IgD-negative memory B cell (primary cell): ENCODE measurements around the gene IL7R. TPM values are rescaled to one million over a fixed set of nuclear protein-coding genes. Genes with fewer than 3 reads are reported as not detected.
"Not testable (repeated sequence)": the region's sequence is repeated elsewhere in the genome, so short reads cannot be mapped to it uniquely, and the experiment has no call there.

Source experiments
- H3K27ac Mint-ChIP-seq, 3 donors: one replicate each; pipeline ENCODE4 v1.8.0; 2020 to 2022; ENCODE audit warnings: mild to moderate bottlenecking in 3 of 3, mixed read lengths in 3 of 3, moderate library complexity in 1 of 3
- H3K27me3 Mint-ChIP-seq: one replicate; pipeline ENCODE4 v1.8.0; 2021; ENCODE audit warnings: mixed read lengths
- H3K36me3 Mint-ChIP-seq: one replicate; pipeline ENCODE4 v1.8.0; 2020; ENCODE audit warnings: mild to moderate bottlenecking, mixed read lengths
- H3K4me1 Mint-ChIP-seq, 3 donors: one replicate each; pipeline ENCODE4 v1.8.0; 2020 to 2022; ENCODE audit warnings: mixed read lengths in 3 of 3, mild to moderate bottlenecking in 1 of 3
- H3K4me3 Mint-ChIP-seq, 4 donors: one replicate each; pipeline ENCODE4 v1.8.0; 2020 to 2022; ENCODE audit warnings: mild to moderate bottlenecking in 4 of 4, mixed read lengths in 4 of 4, moderate library complexity in 3 of 4
- H3K9me3 Mint-ChIP-seq, 3 donors: one replicate each; pipeline ENCODE4 v1.8.0; 2020 to 2021; ENCODE audit warnings: mixed read lengths in 3 of 3, mild to moderate bottlenecking in 1 of 3
- polyA plus RNA-seq: library from polyadenylated mRNA; unstranded; fragments of 300-500 nt; fragmentation: Illumina TruSeq; gene quantifications from one replicate; pipeline ENCODE4 v1.2.3, GENCODE V29; 2021

The IL7R gene
- polyA plus RNA-seq, 1 donor from 2014 or later: 15.1 TPM

DNA sequence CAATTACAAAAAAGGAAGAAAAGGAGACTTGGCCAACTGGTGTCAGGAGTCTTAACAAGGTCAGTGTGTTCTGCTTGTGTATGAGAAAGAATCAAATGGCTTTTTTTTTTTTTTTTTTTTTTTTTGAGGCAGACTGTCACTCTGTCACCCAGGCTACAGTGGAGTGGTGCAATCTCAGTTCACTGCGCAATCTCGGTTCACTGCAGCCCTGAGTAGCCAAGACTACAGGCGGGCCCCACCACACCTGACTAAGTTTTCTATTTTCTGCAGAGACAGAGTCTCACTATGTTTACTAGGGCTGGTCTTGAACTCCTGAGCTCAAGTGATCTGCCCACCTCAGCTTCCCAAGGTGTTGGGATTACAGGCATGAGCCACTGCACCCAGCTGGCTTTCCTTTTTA, 3.1 kb upstream of the IL7R start:
- Mint-ChIP-seq H3K4me3 (peak overlapping the region in 1 of 4 donors; percentile 43), H3K36me3 (no peaks in the 10 kb centered on the region), H3K27me3 (peaks cover 4% of the 10 kb centered on the region), H3K9me3 (no peaks in the 10 kb centered on the region), H3K4me1 (peaks cover 0 to 2% (median 0%) of the 10 kb centered on the region in 3 donors), H3K27ac (peak overlapping the region in 2 of 3 donors; percentile 93 to 98)

- Mint-ChIP-seq H3K36me3 (no peaks in the 10 kb centered on the region), H3K9me3 (no peaks in the 10 kb centered on the region), H3K27me3 (peaks cover 4% of the 10 kb centered on the region), H3K27ac (peak overlapping the region in 2 of 3 donors; percentile 93 to 98), H3K4me3 (peak overlapping the region in 2 of 4 donors; percentile 14 to 57), H3K4me1 (peaks cover 0 to 2% (median 0%) of the 10 kb centered on the region in 3 donors)
These were observed 2.4 kb upstream of the IL7R start for GRCh38 chr5:35854248-35854647.

DNA sequence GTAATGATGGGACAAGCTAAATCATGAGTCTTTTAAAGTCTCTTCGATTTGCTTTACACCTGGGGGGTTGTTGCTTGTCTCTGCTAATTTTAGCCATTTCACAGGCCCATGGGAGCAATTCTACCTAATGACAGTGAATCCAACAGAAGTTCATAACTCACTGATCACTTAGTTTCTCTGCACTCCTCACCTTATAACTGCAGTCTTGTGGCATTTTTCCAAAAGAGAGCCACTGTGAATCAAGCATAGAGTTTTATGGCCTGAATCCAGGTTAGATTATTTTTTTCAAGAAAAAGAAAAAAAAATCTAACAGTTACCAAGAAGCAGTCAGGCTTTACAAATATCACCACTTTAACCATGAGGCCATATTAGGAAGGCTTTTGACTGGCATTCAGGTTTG, 1.5 kb upstream of the IL7R start:
- peaks cover 4% of the 10 kb centered on the region for H3K27me3 Mint-ChIP-seq
- H3K9me3 Mint-ChIP-seq: peaks cover 0 to 2% (median 0%) of the 10 kb centered on the region in 3 donors
- H3K4me1 Mint-ChIP-seq: peaks cover 0 to 2% (median 0%) of the 10 kb centered on the region in 3 donors
- no peaks in the 10 kb centered on the region for H3K36me3 Mint-ChIP-seq
- H3K27ac Mint-ChIP-seq: no peak overlapping the region
- H3K4me3 Mint-ChIP-seq: no peak overlapping the region

GRCh38 chr5:35856186-35856764, 416 bp upstream of the IL7R start:
- not testable (repeated sequence) for H3K9me3 Mint-ChIP-seq, H3K4me1 Mint-ChIP-seq, H3K27ac Mint-ChIP-seq, H3K27me3 Mint-ChIP-seq, H3K36me3 Mint-ChIP-seq
- H3K4me3 Mint-ChIP-seq: peak overlapping the region in 1 of 4 donors; percentile 56

DNA sequence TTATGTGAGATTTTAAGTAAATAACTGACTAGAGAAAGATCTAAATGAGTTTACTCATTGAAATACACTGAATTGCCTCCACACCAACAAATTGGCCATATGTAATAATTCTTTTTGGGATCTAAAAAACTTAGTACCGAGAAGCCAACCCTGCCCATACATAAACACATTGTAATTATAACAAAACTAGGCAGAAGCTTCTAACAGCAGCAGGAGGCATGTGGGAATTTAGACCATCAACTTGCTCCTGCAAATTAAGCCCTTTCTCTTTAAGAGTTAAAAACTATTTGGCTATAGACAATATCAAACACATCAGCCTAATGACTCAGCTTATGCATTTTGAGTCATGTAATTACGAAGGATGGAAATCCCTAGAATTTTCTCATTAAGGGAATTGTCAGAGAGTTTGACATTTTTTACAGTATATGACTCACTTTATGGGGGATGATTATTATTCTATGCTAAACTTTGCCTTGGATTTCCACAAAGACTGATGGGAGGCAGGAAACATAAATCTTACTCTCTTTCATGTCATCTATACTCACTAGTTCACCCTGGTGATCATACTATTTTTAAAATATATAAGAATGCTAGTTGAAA, 1.0 kb downstream of the IL7R start:
- peaks cover 4% of the 10 kb centered on the region for H3K27me3 Mint-ChIP-seq
- H3K4me3 Mint-ChIP-seq: peak overlapping the region in 2 of 4 donors; percentile 35 to 56
- H3K27ac Mint-ChIP-seq: no peak overlapping the region
- no peaks in the 10 kb centered on the region for H3K36me3 Mint-ChIP-seq
- H3K4me1 Mint-ChIP-seq: peaks cover 0 to 2% (median 0%) of the 10 kb centered on the region in 3 donors
- H3K9me3 Mint-ChIP-seq: peaks cover 0 to 2% (median 0%) of the 10 kb centered on the region in 3 donors

GRCh38 chr5:35859101-35859661, 2.5 kb downstream of the IL7R start:
- Mint-ChIP-seq H3K36me3 (no peaks in the 10 kb centered on the region), H3K27me3 (peaks cover 3% of the 10 kb centered on the region), H3K9me3 (peaks cover 0 to 5% (median 0%) of the 10 kb centered on the region in 3 donors), H3K4me3 (peak overlapping the region; percentile 15 to 80 (median 45)), H3K4me1 (no peaks in the 10 kb centered on the region), H3K27ac (peak overlapping the region in 1 of 3 donors; percentile 36)

GRCh38 chr5:35860686-35861085, 4.0 kb downstream of the IL7R start:
- H3K36me3 Mint-ChIP-seq: peaks cover 2% of the 10 kb centered on the region

GRCh38 chr5:35861718-35862117, 5.0 kb downstream of the IL7R start:
- H3K27me3 Mint-ChIP-seq: no peaks in the 10 kb centered on the region
- H3K36me3 Mint-ChIP-seq: peaks cover 2% of the 10 kb centered on the region
- peaks cover 0 to 5% (median 2%) of the 10 kb centered on the region in 3 donors for H3K9me3 Mint-ChIP-seq
- H3K4me3 Mint-ChIP-seq: peak overlapping the region in 1 of 4 donors; percentile 23
- peak overlapping the region in 1 of 3 donors; percentile 10 for H3K27ac Mint-ChIP-seq
- no peaks in the 10 kb centered on the region for H3K4me1 Mint-ChIP-seq

More at GRCh38 chr5:35860686-35861085, 4.0 kb downstream of the IL7R start:
- H3K4me1 Mint-ChIP-seq: no peaks in the 10 kb centered on the region
- H3K27ac Mint-ChIP-seq: no peak overlapping the region
- H3K4me3 Mint-ChIP-seq: peak overlapping the region in 2 of 4 donors; percentile 25 to 68
- peaks cover 0 to 5% (median 0%) of the 10 kb centered on the region in 3 donors for H3K9me3 Mint-ChIP-seq
- H3K27me3 Mint-ChIP-seq: no peaks in the 10 kb centered on the region

DNA sequence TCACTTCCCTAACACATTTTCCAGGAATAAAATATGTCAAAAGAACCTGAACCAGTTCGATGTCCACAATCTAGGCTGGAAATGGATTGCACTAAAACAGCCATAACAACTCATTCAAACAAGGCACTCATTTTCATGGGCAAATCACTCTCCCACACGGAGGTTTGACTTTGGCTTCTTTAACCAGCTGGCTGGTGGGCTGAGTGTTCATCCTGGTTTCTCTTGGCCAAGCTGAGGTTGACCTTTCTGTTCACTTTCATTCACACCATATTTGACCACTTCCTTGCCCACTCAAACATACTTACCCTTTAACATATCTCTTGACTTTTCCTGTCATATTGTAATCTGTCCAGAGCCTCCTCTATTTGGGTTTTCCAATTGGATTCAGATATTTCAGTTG, 5.4 kb downstream of the IL7R start:
- Mint-ChIP-seq H3K4me1 (no peaks in the 10 kb centered on the region), H3K4me3 (peak overlapping the region in 2 of 4 donors; percentile 23 to 36), H3K27me3 (no peaks in the 10 kb centered on the region), H3K36me3 (peaks cover 2% of the 10 kb centered on the region), H3K9me3 (peaks cover 0 to 5% (median 2%) of the 10 kb centered on the region in 3 donors), H3K27ac (peak overlapping the region in 1 of 3 donors; percentile 10)

GRCh38 chr5:35863159-35863558, 6.5 kb downstream of the IL7R start:
- no peaks in the 10 kb centered on the region for H3K4me1 Mint-ChIP-seq
- peaks cover 2% of the 10 kb centered on the region for H3K36me3 Mint-ChIP-seq
- H3K9me3 Mint-ChIP-seq: peaks cover 0 to 5% (median 2%) of the 10 kb centered on the region in 3 donors
- no peaks in the 10 kb centered on the region for H3K27me3 Mint-ChIP-seq
- peak overlapping the region in 2 of 4 donors; percentile 4 to 43 for H3K4me3 Mint-ChIP-seq
- H3K27ac Mint-ChIP-seq: peak overlapping the region in 1 of 3 donors; percentile 90

DNA sequence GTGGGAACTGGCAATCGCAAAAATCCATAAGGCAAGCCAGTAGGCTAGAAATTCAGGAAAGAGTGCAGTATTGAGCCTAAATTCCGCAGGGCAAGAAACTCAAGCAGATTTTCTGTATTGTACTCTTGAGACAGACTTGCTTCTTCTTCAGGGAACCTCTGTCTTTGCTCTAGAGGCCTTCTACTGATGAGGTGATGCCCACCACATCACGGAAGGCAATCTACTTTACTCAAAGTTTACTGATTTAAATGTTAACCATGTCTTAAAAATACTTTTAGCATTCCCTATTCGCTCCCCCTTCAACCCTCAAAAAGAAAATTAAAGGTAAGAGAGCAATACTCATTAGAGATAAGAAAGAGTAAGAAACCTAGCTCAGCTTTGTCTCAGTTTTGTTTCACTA, 11.3 kb downstream of the IL7R start:
- Mint-ChIP-seq H3K4me1 (no peaks in the 10 kb centered on the region), H3K9me3 (peaks cover 0 to 5% (median 1%) of the 10 kb centered on the region in 3 donors), H3K27me3 (peaks cover 2% of the 10 kb centered on the region), H3K36me3 (peaks cover 2% of the 10 kb centered on the region), H3K4me3 (no peak overlapping the region), H3K27ac (no peak overlapping the region)

DNA sequence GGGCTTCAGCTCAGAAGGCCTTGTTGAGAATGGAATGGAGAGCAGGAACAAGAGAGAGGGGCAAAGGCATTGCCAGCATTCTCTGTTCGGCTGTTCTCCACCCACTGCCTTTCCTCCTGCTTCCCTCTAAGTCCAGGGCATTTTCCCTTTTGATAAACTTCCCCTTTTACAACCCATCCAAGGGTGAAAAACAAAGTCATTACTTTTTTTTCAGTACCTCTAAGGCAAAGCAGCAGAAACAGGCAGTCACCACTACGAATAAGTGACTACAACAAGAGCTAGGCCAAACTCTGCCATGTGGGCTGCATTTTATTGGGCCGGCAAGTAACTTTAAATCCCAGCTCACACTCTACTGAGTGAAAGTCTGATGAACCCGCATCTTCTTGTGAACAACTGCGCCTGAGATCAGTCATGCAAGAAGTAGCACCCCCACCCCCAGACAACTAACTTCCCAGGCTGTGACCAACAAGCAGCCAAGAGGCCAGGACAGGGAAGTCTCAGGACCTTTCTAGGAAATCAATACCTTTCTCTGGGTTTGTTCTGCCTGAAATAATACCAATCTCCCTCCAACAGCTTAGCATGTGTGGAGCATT, 13.1 kb downstream of the IL7R start:
- H3K36me3 Mint-ChIP-seq: no peaks in the 10 kb centered on the region
- H3K4me3 Mint-ChIP-seq: no peak overlapping the region
- no peaks in the 10 kb centered on the region for H3K4me1 Mint-ChIP-seq
- peaks cover 2% of the 10 kb centered on the region for H3K27me3 Mint-ChIP-seq
- no peak overlapping the region for H3K27ac Mint-ChIP-seq
- H3K9me3 Mint-ChIP-seq: peaks cover 0 to 5% (median 2%) of the 10 kb centered on the region in 3 donors

DNA sequence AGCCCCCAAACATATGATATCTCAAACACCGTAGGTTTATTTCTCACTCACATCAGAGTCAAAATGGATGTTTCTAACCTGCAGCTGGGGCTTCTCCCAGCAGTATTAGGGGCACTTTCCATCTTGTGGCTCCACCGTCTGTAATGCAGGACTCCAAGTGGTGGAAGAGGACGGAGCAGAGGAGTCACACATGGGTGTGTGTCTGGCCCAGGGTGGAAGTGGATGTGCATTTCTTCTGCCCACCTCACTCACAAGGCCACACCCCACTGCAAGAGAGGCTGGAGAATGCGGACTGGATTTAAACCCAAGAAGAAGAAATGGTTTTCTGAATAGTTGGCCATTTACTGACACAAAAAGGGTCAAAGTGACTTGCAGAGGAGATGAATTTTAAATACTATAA, 13.9 kb downstream of the IL7R start:
- H3K27me3 Mint-ChIP-seq: peaks cover 2% of the 10 kb centered on the region
- peak overlapping the region in 1 of 3 donors; percentile 86 for H3K27ac Mint-ChIP-seq
- H3K4me3 Mint-ChIP-seq: no peak overlapping the region
- H3K9me3 Mint-ChIP-seq: peaks cover 0 to 5% (median 2%) of the 10 kb centered on the region in 3 donors
- H3K4me1 Mint-ChIP-seq: no peaks in the 10 kb centered on the region
- H3K36me3 Mint-ChIP-seq: no peaks in the 10 kb centered on the region

GRCh38 chr5:35876454-35876853, 19.8 kb downstream of the IL7R start:
- no peaks in the 10 kb centered on the region for H3K27me3 Mint-ChIP-seq
- H3K27ac Mint-ChIP-seq: no peak overlapping the region

GRCh38 chr5:35876922-35877321, 20.2 kb downstream of the IL7R start:
- peaks cover 0 to 2% (median under 1%) of the 10 kb centered on the region in 3 donors for H3K9me3 Mint-ChIP-seq

More at GRCh38 chr5:35876454-35876853, 19.8 kb downstream of the IL7R start:
- Mint-ChIP-seq H3K36me3 (no peaks in the 10 kb centered on the region), H3K9me3 (peaks cover 0 to 3% (median 2%) of the 10 kb centered on the region in 3 donors), H3K4me3 (peak overlapping the region in 1 of 4 donors; percentile 13), H3K4me1 (peaks cover 0 to 6% (median 0%) of the 10 kb centered on the region in 3 donors)

More at GRCh38 chr5:35876922-35877321, 20.2 kb downstream of the IL7R start:
- Mint-ChIP-seq H3K4me1 (peaks cover 0 to 6% (median 0%) of the 10 kb centered on the region in 3 donors), H3K27ac (no peak overlapping the region), H3K27me3 (no peaks in the 10 kb centered on the region), H3K36me3 (no peaks in the 10 kb centered on the region), H3K4me3 (no peak overlapping the region)
